Stimulated activated CD8-positive, alpha-beta memory T cell treated with anti-CD3 and anti-CD28 coated beads, Interleukin-4, amount 100 ng/mL, for 48 hours (primary cell): ENCODE measurements around the gene CORO2B.

ENCODE experiments used
- DNase-seq: peaks from one replicate; pipeline ENCODE4 v3.0.0-alpha.2; 2020

Gene CORO2B

DNA sequence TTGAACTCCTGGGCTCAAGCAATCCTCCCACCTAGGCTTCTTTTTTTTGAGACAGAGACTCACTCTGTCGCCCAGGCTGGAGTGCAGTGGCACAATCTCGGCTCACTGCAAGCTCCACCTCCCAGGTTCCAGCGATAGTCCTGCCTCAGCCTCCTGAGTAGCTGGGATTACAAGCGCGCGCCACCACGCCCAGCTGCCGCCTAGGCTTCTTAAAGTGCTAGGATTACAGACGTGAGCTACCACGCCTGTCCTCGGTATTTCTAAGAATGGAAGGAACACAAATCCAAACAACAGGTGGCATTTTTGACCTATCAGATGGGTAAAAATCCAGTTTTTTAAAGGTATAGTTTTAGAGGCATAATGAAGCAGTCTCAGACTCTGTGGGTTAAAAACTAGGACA is 128.1 kb downstream of the CORO2B start:
- DNase-seq, result no peak

GRCh38 chr15:68707386-68707785 is 128.6 kb downstream of the CORO2B start:
- DNase-seq, result no peak

- DNase-seq, result no peak
Observed at GRCh38 chr15:68709876-68710275, 131.1 kb downstream of the CORO2B start.

DNA sequence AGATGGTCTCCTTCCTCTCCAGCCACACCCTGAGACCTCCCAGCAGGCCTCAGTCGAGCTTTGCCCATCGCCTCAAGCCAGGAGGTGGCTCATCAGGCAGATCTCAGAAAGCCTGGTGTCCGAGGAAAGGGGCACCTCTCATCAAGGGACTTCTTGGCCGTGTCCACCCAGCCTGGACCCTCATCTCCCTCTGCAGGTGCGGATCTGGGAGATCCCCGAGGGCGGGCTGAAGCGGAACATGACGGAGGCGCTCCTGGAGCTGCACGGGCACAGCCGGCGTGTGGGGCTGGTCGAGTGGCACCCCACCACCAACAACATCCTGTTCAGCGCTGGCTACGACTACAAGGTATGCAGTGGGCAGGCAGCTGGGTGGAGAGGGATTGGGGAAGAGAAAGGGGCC is 131.7 kb downstream of the CORO2B start:
- DNase-seq, result no peak

GRCh38 chr15:68711406-68711805 is 132.6 kb downstream of the CORO2B start:
- no peak for DNase-seq

- no peak for DNase-seq
Observed at GRCh38 chr15:68712886-68713285, 134.1 kb downstream of the CORO2B start.

DNA sequence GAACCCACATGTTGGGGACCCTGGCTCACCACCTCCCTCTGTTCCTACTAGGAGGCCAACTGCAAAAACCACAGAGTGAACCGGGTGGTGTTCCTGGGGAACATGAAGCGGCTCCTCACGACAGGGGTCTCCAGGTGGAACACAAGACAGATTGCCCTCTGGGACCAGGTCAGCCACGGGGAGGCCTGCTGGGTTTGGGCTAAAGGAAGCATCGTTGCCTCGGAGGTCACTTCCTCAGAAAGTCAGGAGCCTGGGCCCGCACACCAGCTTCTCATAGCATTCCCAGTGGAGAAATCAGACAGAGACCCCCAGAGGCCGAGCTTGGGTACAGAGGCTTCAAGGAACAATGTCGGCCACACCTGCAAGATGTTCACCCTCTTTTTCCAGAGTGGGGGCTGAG is 135.1 kb downstream of the CORO2B start:
- no peak for DNase-seq

DNA sequence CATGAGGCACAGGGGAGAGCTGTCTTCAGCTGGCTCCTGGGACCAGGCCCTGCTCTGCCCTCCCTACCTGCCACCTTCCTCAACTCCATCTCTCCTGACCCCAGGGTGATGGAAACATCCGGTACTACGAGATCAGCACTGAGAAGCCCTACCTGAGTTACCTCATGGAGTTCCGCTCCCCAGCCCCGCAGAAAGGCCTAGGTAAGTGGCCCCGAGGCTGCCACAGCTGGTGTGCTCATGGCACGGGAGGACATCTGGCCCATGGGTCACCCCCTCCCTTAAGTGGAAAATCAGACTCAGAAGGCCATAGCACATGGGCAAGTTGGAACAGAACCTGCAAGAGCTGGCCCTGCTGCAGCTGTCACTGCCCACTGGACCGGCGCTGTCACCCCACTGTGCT is 136.3 kb downstream of the CORO2B start:
- DNase-seq, result no peak

GRCh38 chr15:68717951-68718350 is 139.2 kb downstream of the CORO2B start:
- no peak for DNase-seq

DNA sequence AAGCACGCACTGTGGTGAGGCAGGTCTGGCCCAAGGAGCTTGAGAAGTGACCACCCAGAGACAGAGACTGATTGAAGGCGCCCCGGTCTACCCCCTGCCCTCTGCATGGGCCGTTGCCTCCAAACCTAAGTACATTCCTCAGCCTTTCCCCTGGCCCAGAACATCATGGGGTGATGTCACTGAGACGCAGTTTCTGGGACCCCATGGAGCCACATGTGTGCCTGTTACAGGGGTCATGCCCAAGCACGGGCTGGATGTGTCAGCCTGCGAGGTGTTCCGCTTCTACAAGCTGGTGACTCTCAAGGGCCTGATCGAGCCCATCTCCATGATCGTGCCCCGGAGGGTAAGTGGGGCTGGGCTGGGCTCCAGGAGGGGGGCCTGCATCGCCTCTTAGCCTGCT is 139.7 kb downstream of the CORO2B start:
- DNase-seq, result no peak

DNA sequence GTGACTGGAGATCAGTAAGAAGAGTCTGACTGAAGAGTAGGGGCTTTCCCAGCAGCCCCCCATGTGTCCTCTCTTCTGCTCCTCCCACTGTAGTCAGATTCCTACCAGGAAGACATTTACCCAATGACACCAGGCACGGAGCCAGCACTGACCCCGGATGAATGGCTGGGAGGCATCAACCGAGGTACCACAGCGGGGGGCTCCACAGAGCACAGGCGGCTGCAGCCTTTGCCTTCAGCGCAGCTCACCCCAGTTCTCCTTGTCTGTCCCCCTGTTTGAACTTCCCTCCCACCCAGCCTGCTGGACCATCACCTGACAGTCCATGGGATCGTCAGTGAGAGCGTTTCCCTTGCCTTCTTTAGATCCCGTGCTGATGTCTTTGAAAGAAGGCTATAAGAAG is 140.3 kb downstream of the CORO2B start:
- no peak for DNase-seq

GRCh38 chr15:68719672-68720071 is 140.9 kb downstream of the CORO2B start:
- DNase-seq, result no peak

DNA sequence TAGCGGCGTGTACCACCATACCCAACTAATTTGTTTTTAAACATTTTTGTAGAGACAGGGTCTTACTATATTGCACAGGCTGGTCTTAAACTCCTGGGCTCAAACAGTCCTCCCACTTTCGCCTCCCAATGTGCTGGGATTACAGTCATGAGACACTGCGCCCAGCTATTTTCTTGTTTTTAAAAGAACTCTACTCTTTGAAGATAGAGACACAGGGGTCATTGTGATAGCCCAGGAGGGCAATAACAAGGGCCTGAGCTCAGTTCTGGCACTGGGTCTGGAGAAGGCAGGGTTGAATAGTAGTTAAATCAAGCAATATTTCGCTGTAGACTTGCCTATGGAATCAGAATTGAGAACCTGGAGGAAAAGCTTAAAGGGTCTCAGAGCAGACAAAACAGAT is 143.1 kb downstream of the CORO2B start:
- DNase-seq, result no peak

DNA sequence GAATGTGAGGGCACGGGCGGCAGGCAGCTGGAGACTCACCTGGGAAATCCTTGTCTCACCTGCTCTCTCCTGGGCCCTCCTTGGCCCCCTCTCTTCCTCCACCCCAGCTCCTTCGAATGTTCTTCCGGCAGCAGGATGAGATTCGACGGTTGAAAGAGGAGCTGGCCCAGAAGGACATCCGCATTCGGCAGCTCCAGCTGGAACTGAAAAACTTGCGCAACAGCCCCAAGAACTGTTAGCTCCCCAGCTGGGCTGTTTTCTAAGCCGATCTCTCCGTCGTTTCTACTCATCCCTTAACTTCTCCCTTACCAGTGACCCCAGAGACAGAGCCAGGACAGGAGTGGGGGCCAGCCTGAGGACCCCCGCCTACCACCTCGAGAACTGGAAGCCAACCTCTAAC is 146.9 kb downstream of the CORO2B start:
- no peak for DNase-seq

DNA sequence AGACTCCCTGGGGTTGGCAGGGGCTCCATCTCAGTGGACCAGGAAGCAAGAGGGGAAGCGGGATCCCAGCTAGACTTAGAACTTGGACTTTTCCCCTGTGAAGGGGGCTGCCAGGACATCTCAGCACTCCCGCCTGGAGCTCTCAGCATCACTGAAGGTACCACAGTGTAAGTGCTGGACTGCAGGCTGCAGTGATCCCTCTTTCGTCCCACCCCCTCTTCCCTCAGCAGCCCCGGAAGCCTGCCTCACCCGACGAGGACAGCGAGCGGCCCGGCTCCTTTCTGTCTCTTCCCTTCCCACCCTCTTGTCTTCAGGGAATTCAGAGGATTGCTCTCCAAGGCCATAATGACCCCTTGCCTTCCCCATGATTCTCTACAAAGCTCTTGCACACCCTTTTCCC is 147.5 kb downstream of the CORO2B start:
- no peak for DNase-seq

- no peak for DNase-seq
Observed at GRCh38 chr15:68729789-68730411, 151.1 kb downstream of the CORO2B start.

DNA sequence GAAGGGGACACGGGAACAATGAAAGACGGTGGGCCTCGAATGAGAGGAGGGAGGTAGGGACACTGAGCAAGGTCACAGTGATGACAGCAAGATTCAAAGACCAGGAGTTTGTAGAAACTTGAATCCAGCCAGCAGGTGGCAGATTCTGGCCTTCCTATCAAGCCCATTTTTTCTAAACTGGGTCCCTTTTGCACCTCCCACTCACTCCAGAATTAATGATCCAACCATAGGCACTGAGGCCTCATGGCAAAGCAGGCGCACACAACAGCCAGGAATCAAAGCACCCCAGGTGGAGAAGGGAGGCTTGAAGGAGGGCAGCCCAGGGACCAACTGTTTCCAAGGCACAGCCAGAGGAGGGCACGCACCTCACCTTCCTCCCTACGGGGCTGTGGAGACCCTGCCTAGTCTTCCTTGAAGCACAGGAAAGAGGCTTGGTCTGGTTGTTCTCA is 151.7 kb downstream of the CORO2B start:
- DNase-seq, result no peak

GRCh38 chr15:68730976-68731897 is 152.4 kb downstream of the CORO2B start:
- no peak for DNase-seq

- DNase-seq, result no peak
Observed at GRCh38 chr15:68732451-68732850, 153.7 kb downstream of the CORO2B start.

DNA sequence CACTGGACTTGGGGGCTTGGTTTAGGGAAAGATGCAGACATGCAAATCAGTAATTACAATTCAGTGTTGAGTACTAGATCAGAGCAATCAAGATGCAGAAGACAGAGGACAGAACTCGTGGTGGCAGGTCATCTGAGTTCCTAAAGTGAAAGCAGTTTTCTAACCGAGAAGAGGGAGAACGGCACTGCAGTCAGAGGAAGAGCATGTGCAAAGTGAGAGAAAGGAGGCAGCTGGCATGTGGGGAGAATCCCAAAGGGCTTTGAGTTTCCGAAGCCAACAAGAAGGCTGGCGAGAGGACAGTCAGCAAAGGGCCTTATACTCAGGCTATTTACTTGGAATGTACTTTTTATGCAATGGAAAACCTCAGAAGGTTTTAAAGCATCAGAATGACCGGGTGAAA is 154.9 kb downstream of the CORO2B start:
- DNase-seq, result no peak

DNA sequence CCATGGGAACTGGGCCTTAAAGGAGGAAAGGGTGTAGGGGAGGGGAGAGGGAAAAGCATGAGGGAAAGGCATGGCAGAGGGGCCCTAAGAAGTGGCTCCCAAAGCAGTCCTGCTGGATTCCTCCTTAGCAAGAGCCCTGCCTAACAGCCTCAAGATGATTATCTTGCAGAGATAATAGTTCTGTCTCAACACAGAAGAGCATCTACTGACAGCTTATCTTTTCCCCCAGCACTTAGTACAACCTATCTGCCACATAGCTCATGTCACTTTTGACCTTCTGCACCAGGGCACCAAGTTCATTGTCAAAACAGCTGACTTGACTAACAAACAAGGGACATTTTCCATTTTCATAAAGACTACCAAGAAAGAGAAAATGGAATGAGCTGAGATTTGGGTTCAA is 155.6 kb downstream of the CORO2B start:
- no peak for DNase-seq

- DNase-seq, result no peak
Observed at GRCh38 chr15:68734881-68735280, 156.1 kb downstream of the CORO2B start.

DNA sequence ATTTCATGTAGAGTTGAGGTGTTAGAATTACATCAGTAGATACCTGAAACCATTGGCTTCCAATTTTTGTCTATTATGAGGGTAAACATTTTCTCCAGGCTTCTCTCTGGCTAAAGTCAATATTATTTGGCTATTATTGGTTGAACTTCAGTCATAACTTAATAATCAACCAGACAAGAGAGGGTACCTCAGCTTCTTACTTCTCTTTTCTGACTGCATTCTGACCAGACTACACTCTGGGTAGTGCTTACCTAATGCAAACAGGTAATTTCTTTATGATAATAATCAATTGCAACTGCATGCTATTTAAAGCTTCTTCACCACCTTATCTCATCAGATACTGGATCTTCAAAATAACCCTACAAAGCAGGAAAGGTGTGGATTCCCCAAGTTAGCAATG is 156.8 kb downstream of the CORO2B start:
- no peak for DNase-seq

DNA sequence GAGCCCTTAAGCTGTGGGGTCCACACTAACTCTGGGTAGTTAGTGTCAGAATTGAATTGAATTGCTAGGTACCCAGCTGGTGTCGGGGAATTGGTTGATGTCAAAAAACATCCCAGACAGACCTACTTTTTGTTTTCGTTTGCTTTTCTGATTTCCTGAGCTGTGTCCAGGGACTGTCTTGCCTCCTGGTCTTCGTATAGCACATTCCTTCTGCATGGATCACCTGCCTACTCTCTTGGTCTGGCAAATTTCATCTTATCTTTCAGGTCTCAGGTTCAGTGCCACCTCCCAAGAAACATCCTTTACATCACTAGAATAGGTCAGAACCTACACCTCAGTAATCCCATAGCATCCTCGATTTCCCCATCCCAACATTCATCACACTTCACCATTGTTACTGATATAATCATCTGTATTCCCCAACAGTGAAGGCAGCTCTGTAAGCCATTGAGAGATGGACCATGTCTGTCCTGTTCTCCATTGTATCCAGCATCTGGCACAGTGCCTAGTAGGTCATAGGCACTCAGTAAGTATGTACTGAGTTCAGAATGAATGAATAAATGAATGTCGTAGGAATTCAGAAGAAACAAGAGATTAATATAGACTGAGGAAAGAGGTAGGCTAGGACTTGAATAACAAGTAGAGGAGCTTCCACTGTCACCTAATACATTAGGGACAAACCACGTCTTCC is 160.7 kb downstream of the CORO2B start:
- no peak for DNase-seq
